ENCODE results near the gene LUZP1. TPM values are rescaled to one million over a fixed set of nuclear protein-coding genes. Genes with fewer than 3 reads are reported as not detected.

The LUZP1 gene
- polyA plus RNA-seq, 1 experiment = 39.4 TPM

GRCh38 chr1:23037081-23037740 lies 131.4 kb downstream of the LUZP1 start:
- Histone ChIP-seq H3K9me3 (ENCODE audit: control insufficient read depth, insufficient read depth, low read length) (no peaks in the 10 kb centered on the region), H3K27me3 (ENCODE audit: control insufficient read depth, insufficient read depth, low read length) (no peaks in the 10 kb centered on the region), H3K4me3 (ENCODE audit: low read depth, low read length) (no peak overlapping the region), H3K27ac (ENCODE audit: low read depth, low read length) (no peak overlapping the region)
- DNase-seq (ENCODE audit: low read depth, low spot score) = no peak
- CTCF ChIA-PET = interaction anchor here (0.6 to 1.4 kb wide), 2 partner anchors 16 to 128 kb away, joined by 3 read pairs; no protein-coding TSS in a partner anchor
- POLR2A ChIA-PET = interaction anchor here (1.6 kb wide), 1 partner anchor 18 kb away, joined by 4 read pairs; the partner anchor contains the start of gene KDM1A
- no peak for TF ChIP-seq CTCF (IDR thresholded peaks at IDR 0.05; ENCODE audit: low read depth, low read length)

- no peak for DNase-seq (ENCODE audit: low read depth, low spot score)
- TF ChIP-seq CTCF (IDR thresholded peaks at IDR 0.05; ENCODE audit: low read depth, low read length) = no peak
- Histone ChIP-seq H3K27me3 (ENCODE audit: control insufficient read depth, insufficient read depth, low read length) (no peaks in the 10 kb centered on the region), H3K27ac (ENCODE audit: low read depth, low read length) (no peak overlapping the region), H3K4me3 (ENCODE audit: low read depth, low read length) (no peak overlapping the region), H3K9me3 (ENCODE audit: control insufficient read depth, insufficient read depth, low read length) (no peaks in the 10 kb centered on the region)
- ChIA-PET CTCF (no interaction called here), POLR2A (no interaction called here)
Observed at GRCh38 chr1:23035823-23036452, 132.7 kb downstream of the LUZP1 start.

Small RNA genes lying within 50 kb of the gene (small RNA-seq; reads per million reads assigned to genes)
- gene MIR3115 (ENCODE audit: insufficient read length, low read depth) (3.8 reads per million, percentile 35 among the genes with 10 or more reads in this experiment), gene MIR4419A (ENCODE audit: insufficient read length, low read depth) (not detected), gene RNU6-135P (ENCODE audit: insufficient read length, low read depth) (not detected), gene RNU6-514P (ENCODE audit: insufficient read length, low read depth) (not detected)

Other genes with a start within 250 kb of the LUZP1 start
- not detected in 2 replicates for gene LACTBL1, start 196.0 kb downstream of the LUZP1 start, polyA plus RNA-seq (2011; rRNA removed)
- not detected in 2 replicates for gene TEX46, start 153.0 kb downstream of the LUZP1 start, polyA plus RNA-seq (2011; rRNA removed)
- gene KDM1A, start 149.4 kb downstream of the LUZP1 start, polyA plus RNA-seq (2011; rRNA removed) = 89.8 and 91.8 TPM in 2 replicates
- 0.07 and 0.11 TPM in 2 replicates for gene HTR1D, start 48.6 kb upstream of the LUZP1 start, polyA plus RNA-seq (2011; rRNA removed)
- gene HNRNPR, start 175.4 kb upstream of the LUZP1 start, polyA plus RNA-seq (2011; rRNA removed) = 134 and 171 TPM in 2 replicates
- gene ZNF436, start 201.0 kb upstream of the LUZP1 start, polyA plus RNA-seq (2011; rRNA removed) = 14.2 and 17.2 TPM in 2 replicates